GM18498 (cell line): ENCODE measurements around the gene FKBP7.
"Not testable (repeated sequence)": the region's sequence is repeated elsewhere in the genome, so short reads cannot be mapped to it uniquely, and the experiment has no call there.

ENCODE experiments used
- ATAC-seq: cut with Tn5 transposase; IDR thresholded peaks from one replicate; pipeline ENCODE4 v1.9.1; 2021; ENCODE audit warnings: mild to moderate bottlenecking, moderate library complexity; ENCODE audit not compliant: unreplicated experiment

Gene FKBP7

GRCh38 chr2:178450524-178450773 is 28.0 kb downstream of the FKBP7 start:
- ATAC-seq = peak; percentile 55

GRCh38 chr2:178449700-178450523 is 28.5 kb downstream of the FKBP7 start:
- peak; percentile 8 for ATAC-seq

GRCh38 chr2:178448968-178449661 is 29.3 kb downstream of the FKBP7 start:
- ATAC-seq = no peak

GRCh38 chr2:178441426-178441825 is 37.0 kb downstream of the FKBP7 start:
- ATAC-seq = no peak

GRCh38 chr2:178436662-178437061 is 41.7 kb downstream of the FKBP7 start:
- ATAC-seq = no peak

GRCh38 chr2:178429336-178429735 is 49.1 kb downstream of the FKBP7 start:
- ATAC-seq = no peak

- no peak for ATAC-seq
Measured at GRCh38 chr2:178428396-178428806, 50.0 kb downstream of the FKBP7 start.

- ATAC-seq = no peak
Measured at GRCh38 chr2:178427458-178427857, 50.9 kb downstream of the FKBP7 start.

- no peak for ATAC-seq
Measured at GRCh38 chr2:178426388-178426787, 52.0 kb downstream of the FKBP7 start.

GRCh38 chr2:178425255-178425827 is 53.1 kb downstream of the FKBP7 start:
- no peak for ATAC-seq

- not testable (repeated sequence) for ATAC-seq
Measured at GRCh38 chr2:178423746-178424145, 54.7 kb downstream of the FKBP7 start.

GRCh38 chr2:178422097-178422496 is 56.3 kb downstream of the FKBP7 start:
- no peak for ATAC-seq

- ATAC-seq = no peak
Measured at GRCh38 chr2:178420463-178420999, 57.9 kb downstream of the FKBP7 start.

GRCh38 chr2:178419123-178419522 is 59.3 kb downstream of the FKBP7 start:
- no peak for ATAC-seq

GRCh38 chr2:178418426-178418825 is 60.0 kb downstream of the FKBP7 start:
- ATAC-seq = no peak

GRCh38 chr2:178417916-178418315 is 60.5 kb downstream of the FKBP7 start:
- no peak for ATAC-seq

- ATAC-seq = no peak
Measured at GRCh38 chr2:178415979-178416378, 62.4 kb downstream of the FKBP7 start.

- ATAC-seq = peak; percentile 79
Measured at GRCh38 chr2:178414266-178415247, 63.8 kb downstream of the FKBP7 start.
